Ramos (cell line): ENCODE data around the gene MLF2.
"Not testable (repeated sequence)": the region's sequence is repeated elsewhere in the genome, so short reads cannot be mapped to it uniquely, and the experiment has no call there.

Experiments used
- in situ Hi-C: fragments of 300-500 bp; cut with MboI; formaldehyde crosslinking; loops from one replicate; pipeline ENCODE4 v1.14.3; 2022; ENCODE audit warnings: low sequenced_read_pairs; ENCODE audit not compliant: unreplicated experiment

MLF2 gene

DNA sequence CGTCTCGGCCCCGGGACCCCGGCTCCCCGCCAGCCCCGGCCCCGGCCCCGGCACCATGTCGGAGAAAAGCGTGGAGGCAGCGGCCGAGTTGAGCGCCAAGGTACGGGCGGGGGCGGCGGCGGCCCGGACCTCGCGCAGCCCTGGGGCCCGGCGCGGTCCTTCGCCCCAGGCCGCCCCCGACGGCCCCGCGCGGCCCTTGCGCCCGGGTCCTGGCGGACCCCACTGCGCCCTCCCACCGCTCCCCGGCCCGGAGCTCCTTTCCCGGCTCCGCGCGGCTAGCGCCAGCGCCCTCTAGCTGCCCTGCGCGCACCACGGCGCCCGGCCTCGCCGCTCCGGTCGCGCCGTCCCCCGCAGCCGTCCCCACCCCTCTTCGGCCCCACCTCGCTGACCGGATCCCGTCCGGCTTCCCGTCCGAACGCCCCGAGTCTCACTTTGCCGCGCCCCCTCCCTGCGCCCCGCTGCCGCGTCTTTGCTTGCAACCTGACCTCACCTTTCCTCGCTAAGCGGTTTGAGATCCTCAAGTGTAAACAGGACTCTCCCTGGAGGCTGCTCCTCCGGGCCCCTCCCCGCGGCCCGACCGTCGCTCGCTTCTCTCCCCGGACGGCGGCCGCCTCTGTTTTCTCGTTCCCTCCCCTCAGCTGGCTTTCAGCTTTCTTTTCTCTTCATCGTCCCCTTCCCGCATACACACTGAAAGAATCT, 13.9 kb upstream of the MLF2 start:
- in situ Hi-C loops, result no loop called here

DNA sequence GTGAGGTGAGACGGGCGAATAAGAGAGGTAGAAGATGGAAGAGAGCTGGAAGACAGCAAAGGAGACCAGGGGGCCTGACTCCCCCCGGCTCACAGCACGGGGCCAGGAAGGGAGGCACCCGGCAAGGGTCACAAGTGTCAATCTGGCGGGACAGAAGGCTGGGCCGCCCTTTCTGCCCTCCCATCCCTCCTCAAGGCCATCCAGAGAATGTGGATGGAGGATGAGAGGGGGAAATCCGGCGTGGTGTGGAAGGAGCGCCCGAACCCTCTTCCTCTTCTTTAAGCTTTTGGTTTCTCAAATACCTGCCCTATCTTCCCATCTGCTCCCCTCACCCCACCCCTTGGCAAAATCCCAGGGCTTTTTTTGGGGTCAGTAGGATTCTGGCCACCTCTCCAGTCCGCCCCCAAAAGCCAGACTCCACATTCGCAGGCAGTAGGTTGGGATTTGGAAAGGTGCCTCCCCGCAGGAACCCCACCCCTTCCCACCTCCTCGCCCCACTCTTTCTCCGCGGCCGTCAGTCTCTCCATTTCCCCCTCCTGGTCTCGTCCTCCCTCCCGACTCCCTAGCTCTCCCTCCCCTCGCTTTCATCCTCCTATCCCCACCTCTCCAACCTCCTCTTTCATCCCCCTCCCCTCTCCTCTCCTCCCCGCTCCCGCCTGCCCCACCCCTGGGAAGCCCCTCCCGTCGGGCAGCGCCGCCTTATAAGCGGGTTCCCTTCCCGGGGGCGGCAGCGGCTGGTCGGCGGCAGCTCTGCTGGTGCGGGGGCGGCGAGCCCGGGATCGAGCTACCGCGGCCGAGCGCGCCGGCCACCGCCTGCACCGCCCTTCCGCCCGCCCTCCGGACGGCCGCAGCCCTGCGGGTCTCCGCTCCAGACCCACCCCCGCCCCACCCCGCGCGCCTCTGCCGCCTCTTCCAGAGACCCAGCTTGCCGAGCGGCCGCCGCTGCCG, 13.0 kb upstream of the MLF2 start, which contains the start of gene PTMS:
PTMS (plus strand) TSS at position 730 of the 948 bp plus-strand sequence. CDS start 343 bp downstream, outside the sequence.
- in situ Hi-C loops, result no loop called here

DNA sequence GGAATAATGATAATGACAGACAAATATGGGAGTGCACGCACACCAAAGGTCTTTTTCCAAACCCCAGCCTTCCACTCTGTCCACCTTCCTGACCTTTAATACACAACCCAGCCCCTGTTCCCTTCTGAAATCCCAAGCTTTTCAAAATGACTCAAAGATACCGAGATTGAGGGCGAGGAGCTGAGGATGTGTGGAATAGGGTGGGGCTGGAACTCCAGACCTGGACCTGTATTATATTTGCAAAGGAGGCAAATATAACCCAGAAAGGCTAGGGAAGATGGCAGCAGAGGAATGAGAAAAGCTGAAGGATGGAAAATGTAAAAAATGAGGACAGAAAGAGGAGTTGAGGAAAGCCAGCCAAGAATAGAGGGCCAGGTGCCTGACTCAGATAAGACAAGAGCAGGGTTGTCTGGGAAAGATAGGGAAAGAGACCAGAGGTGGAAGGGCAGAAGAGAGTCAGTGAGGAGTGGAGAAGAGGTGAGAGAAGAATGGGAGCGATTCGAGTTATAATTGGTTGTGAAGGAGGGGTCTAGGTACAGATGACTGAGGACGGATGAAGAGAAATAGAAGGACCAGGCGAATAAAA, 12.2 kb upstream of the MLF2 start:
- in situ Hi-C loops, result no loop called here

DNA sequence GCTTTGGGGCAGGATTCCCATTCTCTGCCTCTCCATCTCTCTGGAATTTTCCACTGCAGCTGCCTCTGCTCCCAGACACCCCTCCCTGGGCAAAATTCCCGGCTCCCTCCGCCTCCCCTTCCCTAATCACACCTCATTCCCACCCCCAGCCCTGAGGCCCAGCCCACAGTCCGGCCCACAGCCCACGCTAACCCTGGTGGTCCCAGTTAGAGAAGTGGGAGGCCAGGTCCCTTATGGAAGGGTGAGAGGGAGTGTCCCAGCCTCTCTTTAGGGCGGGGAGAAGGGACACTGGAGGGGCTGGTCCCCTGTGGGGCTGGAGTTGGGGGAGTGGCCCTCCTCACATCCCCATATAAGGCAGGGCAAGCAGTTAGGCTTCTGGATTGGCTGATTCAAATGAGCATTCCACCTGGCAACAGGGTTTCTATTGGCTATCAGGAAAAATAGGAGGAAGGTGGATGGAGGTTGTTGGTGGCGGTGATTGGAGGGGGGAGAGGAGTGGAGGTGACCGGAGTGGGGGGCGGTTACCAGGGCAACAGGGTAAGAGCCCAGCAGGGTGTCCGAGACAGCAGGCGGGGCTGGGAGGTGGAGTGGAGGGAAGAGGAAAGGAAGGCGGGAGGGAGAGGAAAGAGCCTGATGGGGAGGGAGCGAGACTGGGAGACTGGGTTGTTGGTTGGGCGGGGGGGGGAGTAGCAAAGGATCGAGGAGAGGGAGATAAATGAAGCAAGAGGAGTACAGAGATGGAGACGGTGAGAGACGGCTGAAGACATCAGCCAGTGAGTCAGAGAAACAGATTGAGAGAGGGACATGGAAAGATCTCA, 11.3 kb upstream of the MLF2 start:
- in situ Hi-C loops, result no loop called here

DNA sequence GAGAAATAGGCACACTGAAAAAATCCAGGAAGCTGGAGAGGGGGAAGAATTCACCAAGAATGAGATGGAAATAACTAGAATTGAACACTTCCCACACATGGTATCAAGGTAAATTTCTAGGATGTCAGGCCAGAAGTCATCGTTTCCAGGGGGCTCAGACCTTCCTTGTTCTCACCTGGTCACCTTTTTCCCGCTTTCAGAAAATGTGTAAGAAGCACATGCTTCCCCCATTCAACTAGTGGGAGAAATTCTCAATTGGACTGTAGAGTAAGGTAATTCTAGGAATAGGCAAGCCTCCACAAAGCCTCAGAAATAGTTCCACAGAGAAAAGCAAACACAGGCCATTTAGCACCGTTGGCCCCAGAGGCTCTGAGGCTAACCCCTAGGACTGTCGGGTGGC, 10.4 kb upstream of the MLF2 start:
- in situ Hi-C loops, result no loop called here

DNA sequence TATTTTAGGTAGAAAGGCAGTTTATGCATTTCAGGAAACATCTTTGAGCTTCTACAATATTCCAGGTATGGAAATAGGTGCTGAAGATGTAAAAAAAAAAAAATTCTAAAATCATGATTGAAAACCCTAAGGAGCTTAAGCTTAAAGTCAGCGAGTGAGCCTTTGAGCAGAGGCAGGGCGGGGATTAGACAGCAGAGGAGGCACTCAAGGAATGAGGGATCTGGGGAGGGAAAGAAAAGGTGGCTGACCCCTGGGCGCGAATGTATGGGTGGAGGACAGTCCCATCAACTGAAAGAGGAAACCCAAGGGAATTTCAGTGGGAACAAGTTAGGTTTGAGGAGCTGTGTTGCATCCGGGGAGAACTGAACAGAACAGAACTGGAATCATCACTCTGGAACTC, 6.8 kb upstream of the MLF2 start:
- in situ Hi-C loops, result no loop called here

DNA sequence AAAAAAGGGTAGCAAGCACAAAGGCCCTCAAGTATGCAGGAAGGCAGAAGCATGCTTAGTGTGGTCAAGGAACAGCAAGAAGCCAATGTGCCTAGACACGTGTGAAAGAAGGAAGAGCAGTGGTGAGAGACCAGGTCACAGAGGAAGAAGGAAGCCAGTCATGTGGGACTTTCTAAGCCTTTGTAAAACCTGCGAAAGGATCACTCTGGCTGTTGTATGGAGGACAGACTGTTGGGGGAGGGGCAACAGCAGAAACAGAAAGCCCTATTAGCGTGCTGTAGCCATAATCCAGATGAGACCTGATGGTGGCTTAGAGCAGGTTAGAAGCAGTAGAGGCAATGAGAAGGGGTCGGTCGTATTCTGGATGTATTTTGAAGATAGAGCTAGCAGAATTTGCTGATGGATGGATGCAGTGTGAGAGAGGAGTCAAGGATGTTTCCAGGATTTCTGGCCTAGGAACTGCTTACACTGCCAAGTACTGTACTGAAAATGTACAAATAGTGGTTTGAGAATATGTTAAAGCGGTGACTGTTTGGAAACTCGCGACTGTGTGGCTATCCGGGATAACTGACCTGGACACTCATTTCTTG, 5.7 kb upstream of the MLF2 start:
- in situ Hi-C loops, result no loop called here

DNA sequence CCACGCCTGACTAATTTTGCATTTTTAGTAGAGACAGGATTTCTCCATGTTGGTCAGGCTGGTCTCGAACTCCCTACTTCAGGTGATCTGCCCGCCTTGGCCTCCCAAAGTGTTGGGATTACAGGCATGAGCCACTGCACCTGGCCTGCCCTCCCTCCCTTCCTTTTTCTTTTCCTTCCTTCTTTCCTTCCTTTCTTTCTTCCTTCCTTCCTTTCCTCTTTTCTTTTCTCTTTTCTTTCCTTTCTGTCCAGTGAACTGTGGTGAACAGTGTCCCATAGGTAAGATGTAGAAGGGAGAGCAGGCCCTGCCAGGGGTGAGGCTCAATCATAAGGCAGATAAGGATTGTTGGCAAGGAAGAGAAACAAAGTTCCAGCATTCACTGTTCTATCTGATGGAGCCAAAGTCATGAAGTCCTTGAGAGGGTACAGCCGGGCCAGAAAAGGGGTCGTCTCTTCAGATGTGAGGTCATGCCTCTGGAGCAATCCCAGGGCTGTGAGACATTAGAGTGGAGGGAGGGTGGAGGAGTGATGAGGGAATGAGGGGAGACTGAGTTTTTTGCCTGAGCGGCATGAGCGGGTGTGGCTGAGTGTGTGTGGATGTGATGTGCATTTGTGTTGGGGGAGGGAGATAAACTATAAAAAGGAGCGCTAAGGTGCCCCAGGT, 4.2 kb upstream of the MLF2 start:
- in situ Hi-C loops, result no loop called here

DNA sequence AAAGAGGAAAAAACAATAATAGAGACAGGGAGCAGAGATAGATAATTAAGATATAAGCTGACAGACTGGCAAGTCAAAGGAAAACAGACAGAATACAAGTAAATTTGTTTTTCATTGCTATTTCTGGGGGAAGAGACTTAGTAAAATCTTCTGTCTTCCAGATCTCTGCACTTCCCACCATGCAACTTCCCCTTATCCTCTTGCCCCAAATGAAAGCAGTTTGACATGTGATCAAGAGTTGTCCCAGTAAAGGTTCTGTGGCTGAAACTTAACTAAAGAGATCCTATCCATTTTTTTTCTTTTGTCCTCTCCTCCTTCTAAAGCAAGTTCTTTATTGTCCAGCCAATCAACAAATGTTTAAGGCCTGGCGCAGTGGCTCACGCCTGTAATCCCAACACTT, 1.5 kb upstream of the MLF2 start:
- in situ Hi-C loops, result loop anchor here (5.0 kb wide), 1 partner anchor 68 kb away; the partner anchor contains the start of gene GPR162

DNA sequence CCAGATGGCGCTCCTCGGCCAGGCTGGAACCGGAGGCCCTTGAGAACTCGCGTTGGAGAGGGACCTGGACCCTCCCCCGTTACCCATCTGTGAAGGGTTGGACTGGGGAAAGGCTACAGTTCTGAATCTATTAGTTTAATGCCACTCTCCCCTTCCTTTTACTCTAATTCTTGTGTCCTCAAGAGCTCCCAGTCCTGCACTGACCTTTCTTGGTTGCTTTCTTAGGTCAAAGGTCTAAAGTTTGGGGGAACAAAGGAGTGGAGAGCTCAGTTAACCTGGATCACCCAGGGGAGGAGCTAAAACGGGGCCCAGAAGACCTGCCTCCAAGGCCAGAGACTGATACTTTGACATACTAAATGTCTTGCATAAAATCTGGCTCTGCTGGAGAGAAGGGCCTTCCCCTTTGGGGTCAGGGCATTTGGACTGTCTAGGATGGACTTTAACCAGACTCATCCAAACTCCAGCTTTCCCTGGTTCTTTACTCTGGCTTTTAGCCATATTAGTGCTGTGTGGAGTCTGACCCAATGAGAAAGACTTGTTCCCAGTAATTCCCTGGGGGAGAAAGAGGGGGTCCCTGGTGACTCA, 923 bp upstream of the MLF2 start:
- in situ Hi-C loops, result loop anchor here (5.0 kb wide), 1 partner anchor 68 kb away; the partner anchor contains the start of gene GPR162

DNA sequence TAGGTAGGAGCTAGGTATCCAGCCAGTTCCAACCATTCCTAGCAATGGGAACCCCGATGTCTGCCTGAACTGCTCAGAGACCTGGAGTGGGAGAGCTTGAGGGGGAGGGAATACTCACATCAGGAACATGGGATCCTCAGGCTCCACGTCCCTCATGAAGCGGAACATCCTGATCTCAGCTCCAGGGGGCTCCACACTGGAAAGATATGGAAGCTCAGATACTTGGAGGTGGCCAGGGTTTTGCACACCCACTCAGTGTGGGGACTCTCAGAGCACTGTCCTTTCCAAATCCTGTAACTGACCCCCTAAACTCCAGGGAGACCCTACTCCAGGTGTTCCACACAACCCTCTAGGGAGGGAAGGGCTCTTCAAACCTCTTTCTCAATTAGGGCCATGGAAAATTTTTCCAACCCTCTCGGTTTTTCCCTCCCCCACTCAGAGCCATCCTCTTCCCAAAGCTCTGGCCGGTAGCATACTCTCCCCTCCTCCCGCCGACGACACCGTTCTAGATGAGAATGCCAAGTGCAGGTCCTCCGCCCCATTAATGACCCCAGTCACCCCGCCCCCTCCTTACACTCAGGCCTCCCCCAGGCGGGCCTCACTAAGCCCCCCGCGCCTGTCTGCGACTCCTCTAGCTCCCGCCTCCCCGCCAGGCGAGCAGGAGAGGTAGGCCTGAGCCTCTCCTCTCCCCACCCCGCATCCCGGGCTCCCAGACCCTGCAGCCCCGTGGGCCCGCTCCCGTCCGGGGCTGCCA, 597 bp downstream of the MLF2 start:
- in situ Hi-C loops, result loop anchor here (5.0 kb wide), 1 partner anchor 70 kb away; the partner anchor contains the start of gene GPR162

DNA sequence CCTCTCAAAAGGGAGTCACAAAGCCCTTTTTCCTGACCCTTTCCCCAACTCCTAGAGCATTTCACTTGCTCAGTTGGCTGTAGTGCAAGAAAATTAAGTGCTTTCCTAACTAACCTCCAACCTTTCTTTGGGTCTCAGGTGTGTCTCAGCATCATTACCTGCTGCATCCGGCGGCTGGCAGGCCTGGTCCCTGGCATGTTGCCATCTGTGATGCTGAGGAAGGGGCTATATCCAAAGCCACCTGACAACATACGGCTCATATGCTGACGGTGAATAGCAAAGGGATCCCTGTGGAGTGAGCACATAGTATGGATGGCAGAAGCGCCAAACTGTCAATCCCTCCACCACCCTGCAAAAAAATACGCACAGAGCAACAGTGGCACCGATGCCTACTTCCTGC, 1.2 kb downstream of the MLF2 start:
- in situ Hi-C loops, result loop anchor here (5.0 kb wide), 1 partner anchor 71 kb away; the partner anchor contains the start of gene GPR162

DNA sequence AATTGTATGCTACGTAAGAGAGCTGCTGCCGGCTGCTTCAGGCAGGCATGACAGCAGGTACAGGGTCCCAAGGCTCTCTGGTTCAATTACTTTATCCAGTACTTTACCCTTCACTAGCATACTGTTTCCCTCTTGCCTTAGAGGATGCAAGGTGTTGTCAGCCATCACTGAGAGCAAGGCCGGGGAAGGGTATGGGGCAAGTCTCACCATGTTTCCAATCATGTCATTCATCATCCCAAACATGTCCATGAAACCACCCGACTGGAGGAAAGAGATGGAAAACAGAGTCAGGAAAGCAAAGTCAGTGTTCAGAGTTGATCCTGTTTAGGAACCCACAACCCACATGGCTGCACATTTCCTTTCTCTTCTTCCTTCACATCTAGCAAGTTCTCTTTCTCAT, 2.4 kb downstream of the MLF2 start:
- in situ Hi-C loops, result loop anchor here (5.0 kb wide), 1 partner anchor 72 kb away; the partner anchor contains the start of gene GPR162

DNA sequence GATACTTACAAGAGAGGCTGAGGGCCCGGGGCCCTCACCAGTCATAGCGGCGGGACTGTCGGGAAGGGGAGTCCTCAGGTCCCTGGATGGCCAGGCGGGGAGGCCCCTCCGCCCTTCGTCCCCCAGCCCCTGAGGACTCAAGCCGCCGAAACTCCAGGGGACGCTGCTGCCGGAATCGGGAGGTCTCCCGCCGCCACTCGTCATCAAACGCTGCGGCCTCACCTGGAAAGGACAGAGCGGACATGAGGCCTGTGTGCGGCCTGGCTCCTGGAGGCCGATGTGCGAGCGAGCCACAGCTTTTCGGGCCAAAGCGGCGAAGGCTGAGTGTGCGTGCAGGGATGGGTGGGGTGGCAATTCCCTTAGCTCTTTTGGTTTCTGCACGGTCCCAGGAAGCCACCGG, 4.2 kb downstream of the MLF2 start:
- in situ Hi-C loops, result no loop called here

DNA sequence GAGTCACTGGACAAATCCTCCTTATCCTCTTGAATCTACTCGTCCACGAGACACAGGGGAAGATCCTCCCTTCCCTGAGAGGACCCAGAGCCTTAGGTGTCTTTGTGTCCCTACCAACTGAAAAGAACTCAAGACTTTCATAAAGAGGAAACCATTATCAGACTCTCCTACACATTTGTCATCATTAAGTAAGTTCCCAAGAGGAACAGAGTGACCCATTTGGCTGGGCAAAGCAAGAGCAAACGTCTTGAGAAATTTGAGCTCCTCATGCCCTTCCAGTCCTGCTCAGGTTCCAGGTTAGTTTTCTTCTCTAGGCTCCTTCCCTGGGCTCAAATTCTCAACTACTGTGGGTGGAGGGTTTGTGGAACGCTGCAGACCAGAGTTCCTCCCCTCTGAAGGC, 5.7 kb downstream of the MLF2 start:
- in situ Hi-C loops, result no loop called here

DNA sequence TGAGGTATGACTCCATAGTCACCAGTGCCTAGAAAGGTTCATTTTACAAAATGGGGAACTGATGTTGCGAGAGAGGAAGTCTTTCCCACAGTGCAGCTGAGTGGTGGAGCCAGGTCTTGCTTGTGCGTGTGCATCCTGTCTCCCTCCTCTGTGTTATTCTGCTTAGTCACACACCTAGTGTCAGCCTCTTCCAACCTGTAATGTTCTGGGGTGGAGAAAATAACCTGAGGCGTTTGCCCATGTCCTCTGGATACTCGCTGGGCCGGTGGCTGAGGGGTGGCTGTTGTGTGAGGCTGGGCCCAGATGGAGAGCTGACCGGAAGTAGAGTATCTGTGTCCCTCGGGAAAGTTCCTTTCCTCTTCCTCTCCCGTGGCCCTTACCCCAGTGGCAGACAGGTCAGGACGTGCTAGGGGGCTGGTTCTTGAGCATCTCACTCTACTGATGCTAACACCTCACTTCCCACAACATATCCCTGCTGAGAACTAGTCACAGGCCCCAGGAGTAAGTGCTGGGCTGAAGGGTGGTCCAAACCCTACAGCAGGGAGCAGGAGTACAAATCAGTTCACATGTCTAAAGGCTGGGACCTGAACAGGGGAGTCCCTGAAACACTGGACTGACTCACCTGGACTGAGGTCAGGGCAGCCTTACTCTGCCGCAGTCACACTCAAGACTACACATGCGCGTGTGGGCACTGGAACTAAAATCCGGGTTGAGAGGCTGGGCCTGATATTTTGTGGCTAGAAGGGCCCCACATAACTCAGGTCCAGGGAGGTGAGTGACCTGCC, 7.0 kb downstream of the MLF2 start:
- in situ Hi-C loops, result no loop called here

DNA sequence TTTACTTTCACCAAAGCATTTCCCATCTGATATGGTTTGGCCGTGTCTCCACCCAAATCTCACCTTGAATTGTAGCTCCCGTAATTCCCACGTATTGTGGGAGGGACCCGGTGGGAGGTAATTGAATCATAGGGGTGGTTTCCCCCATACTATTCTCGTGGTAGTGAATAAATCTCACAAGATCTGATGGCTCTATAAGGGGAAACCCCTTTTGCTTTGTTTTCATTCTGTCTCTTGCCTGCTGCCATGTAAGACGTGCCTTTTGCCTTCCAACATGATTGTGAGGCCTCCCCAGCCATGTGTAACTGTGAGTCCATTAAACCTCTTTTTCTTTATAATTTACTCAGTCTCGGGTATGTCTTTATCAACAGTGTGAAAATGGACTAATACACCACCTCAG, 9.6 kb downstream of the MLF2 start:
- in situ Hi-C loops, result not testable (repeated sequence)
